ENCODE measurements around the gene S100A13. TPM values are rescaled to one million over a fixed set of nuclear protein-coding genes. Genes with fewer than 3 reads are reported as not detected.

Gene S100A13
- total and polyA plus RNA-seq, 9 of the 15 experiments (the other 6 are each of a cell fraction or from before 2014, with no cell fraction given): 41.9 to 129 (median 58.0) TPM

GRCh38 chr1:153651771-153652170 lies 24.5 kb upstream of the S100A13 start:
- FAIRE-seq (no peak), ATAC-seq (no peak), DNase-seq (ENCODE audit: extremely low read depth in 1 of 4, low spot score in 3 of 4) (no peak)
- no peaks in the 10 kb centered on the region for H4K20me1 ChIP-seq (replicated peaks; ENCODE audit: control insufficient read depth, insufficient read depth, low read length)
- 43% methylated on average over 1 of the region's 1 CpG for WGBS (ENCODE audit: insufficient coverage, low coverage, missing lambda C conversion rate)
- peaks cover 5% of the 10 kb centered on the region; the same call in 1 of the 3 replicates for H3K36me3 ChIP-seq (ENCODE audit: control insufficient read depth, insufficient read depth, low read length)
- H3K9ac ChIP-seq (ENCODE audit: insufficient read depth in 1 of 2, low read depth in 2 of 2, low read length in 2 of 2): no peak overlapping the region
- H2AFZ ChIP-seq (ENCODE audit: low read depth, low read length): no peak overlapping the region
- BruUV-seq (replicated peaks): no TSS peak
- no peak overlapping the region for H3K27ac ChIP-seq (ENCODE audit: extremely low read depth, low read depth, low read length)
- no peak overlapping the region for H3K4me3 ChIP-seq
- H3K79me2 ChIP-seq (ENCODE audit: control insufficient read depth, insufficient read depth, low read length): no peaks in the 10 kb centered on the region
- ChIA-PET CTCF (ENCODE audit: low intra/inter-chr PET ratio) (no interaction called here), POLR2A (interaction anchor here (0.5 to 14.7 kb wide), 5 partner anchors 9 to 114 kb away, joined by 3 to 205 read pairs (median 5); partner anchors contain the start of genes CHTOP, S100A13 and SNAPIN)
- in situ Hi-C loops (cut with MboI) (no loop called here), intact Hi-C loops (cut with micrococcal nuclease) (no loop called here)
- H3K9me3 ChIP-seq (replicated peaks; ENCODE audit: control insufficient read depth, insufficient read depth, low read depth, low read length): no peaks in the 10 kb centered on the region
- H3K27me3 ChIP-seq (ENCODE audit: control insufficient read depth in 2 of 2, insufficient read depth in 2 of 2, low read length in 2 of 2): no peaks in the 10 kb centered on the region
- no peaks in the 10 kb centered on the region for H3K9me1 ChIP-seq (ENCODE audit: control insufficient read depth, insufficient read depth, low read length)
- H3K4me1 ChIP-seq (replicated peaks in 1 of 2; ENCODE audit: control insufficient read depth in 2 of 2, insufficient read depth in 2 of 2, low read length in 2 of 2): peaks cover 14% of the 10 kb centered on the region in 2 experiments
- H3K4me2 ChIP-seq (ENCODE audit: insufficient read depth, low read length): no peak overlapping the region
- TF ChIP-seq ATF7 (IDR thresholded peaks at IDR 0.05) (no peak), ETV5 (CRISPR knock-in tag; IDR thresholded peaks at IDR 0.05; ENCODE audit: low read depth) (no peak), HEY1 (CRISPR knock-in tag; IDR thresholded peaks at IDR 0.05; ENCODE audit: borderline replicate concordance) (no peak), JUND (IDR thresholded peaks at IDR 0.05; ENCODE audit: borderline replicate concordance, low read depth, low read length) (no peak), JUND (tag; IDR thresholded peaks at IDR 0.05; ENCODE audit: borderline replicate concordance, low read depth, low read length) (no peak), ZNF384 (IDR thresholded peaks at IDR 0.05; ENCODE audit: low read depth, low read length) (no peak), FOXP4 (CRISPR knock-in tag; IDR thresholded peaks at IDR 0.05; ENCODE audit: borderline replicate concordance) (no peak), SP2 (IDR thresholded peaks at IDR 0.05; ENCODE audit: extremely low read depth, low read depth, low read length, poor library complexity, severe bottlenecking) (no peak), PBX2 (CRISPR knock-in tag; IDR thresholded peaks at IDR 0.05; ENCODE audit: low read depth) (no peak), PBX2 (tag; conservative IDR thresholded peaks at IDR 0.05; ENCODE audit: low read depth) (no peak), FOXP1 (CRISPR knock-in tag; IDR thresholded peaks at IDR 0.05) (no peak), NONO (IDR thresholded peaks at IDR 0.05; ENCODE audit: low read depth in 2 of 2, low read length in 1 of 2) (no peak), FOXK2 (conservative IDR thresholded peaks at IDR 0.05 in 1 of 2, IDR thresholded peaks at IDR 0.05 in 1 of 2; ENCODE audit: low read depth in 2 of 2) (no peak), ZHX1 (conservative IDR thresholded peaks at IDR 0.05; ENCODE audit: low read length) (no peak), ZNF707 (CRISPR knock-in tag; conservative IDR thresholded peaks at IDR 0.05) (no peak), ZNF717 (CRISPR knock-in tag; IDR thresholded peaks at IDR 0.05) (no peak), CC2D1A (IDR thresholded peaks at IDR 0.05) (no peak)

All from K562 (cell line).